ENCODE results near the gene AVP.

Gene AVP

GRCh38 chr20:3047486-3048419, 36.8 kb downstream of the AVP start:
- FAIRE-seq, result no peak

GRCh38 chr20:3046677-3047462, 37.7 kb downstream of the AVP start:
- no peak for FAIRE-seq

DNA sequence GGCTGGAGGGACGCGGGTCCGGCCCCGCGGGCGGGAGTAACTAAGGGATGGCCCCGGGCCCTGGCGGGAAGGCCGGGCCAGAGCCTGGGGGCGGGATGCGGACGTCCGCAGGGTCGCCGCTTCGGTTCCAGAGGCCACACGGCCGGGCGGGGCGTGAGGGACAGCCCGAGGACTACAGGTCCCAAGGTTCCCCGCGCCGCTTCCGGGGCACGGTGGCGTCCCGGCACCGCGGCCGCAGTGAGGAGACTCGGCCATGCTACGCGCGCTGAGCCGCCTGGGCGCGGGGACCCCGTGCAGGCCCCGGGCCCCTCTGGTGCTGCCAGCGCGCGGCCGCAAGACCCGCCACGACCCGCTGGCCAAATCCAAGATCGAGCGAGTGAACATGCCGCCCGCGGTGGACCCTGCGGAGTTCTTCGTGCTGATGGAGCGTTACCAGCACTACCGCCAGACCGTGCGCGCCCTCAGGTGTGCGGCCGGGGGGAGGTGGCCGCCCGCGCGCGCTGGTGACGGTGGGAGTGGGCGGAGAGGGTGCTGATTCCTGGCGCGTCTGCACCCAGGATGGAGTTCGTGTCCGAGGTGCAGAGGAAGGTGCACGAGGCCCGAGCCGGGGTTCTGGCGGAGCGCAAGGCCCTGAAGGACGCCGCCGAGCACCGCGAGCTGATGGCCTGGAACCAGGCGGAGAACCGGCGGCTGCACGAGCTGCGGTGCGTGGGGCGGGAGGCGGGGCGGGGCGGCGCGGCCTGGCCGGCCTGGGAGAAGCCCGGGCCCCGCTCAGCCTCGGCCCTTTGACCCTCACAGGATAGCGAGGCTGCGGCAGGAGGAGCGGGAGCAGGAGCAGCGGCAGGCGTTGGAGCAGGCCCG, 38.5 kb downstream of the AVP start, which contains the start of gene MRPS26:
TSS of gene MRPS26 (plus strand) at position 237 of the 861 bp plus-strand sequence. CDS start at position 254, 17 bp downstream.
- FAIRE-seq, result no peak

GRCh38 chr20:3045042-3045815, 39.3 kb downstream of the AVP start:
- peak; percentile 96 for FAIRE-seq

DNA sequence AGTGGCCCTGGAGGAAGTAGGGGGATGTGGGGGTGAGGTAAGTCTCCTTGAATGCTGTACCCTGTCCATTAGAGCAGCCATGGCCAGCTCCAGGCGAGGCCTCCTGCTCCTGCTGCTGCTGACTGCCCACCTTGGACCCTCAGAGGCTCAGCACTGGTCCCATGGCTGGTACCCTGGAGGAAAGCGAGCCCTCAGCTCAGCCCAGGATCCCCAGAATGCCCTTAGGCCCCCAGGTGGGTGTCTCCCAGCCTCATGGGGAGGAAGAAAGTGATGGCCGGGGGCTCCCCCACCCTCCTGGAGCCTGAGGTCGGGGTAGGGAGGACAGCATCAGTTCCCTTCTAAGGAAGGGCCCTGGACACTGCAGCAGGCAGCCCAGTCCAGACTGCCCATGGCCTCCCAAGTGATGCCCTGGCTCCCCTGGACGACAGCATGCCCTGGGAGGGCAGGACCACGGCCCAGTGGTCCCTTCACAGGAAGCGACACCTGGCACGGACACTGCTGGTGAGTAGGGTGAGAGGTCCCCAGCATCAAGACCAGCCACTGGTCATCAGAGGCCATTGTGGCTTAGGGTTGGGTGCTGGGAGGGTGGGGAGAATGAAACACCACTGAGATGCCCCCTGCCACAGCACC, 40.1 kb downstream of the AVP start:
- no peak for FAIRE-seq

DNA sequence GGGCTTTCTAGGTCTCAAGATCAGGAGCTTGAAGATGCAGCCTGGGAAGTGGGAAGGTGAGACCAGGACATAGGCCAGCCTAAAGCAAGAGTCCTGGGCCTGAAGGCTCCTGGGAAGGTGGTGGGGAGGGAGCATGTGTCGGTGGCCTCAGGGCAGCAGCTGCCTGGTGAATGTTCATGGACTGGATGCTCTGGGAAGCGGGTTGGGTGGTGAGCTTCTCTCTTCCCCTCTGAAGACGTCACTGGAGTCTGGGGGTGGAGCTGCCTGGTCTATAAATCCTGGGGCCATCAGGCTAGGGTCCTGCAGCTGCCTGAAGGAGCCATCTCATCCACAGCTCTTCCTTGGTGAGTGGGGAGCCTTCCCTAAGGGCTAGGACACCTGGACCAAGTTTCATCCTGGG, 41.2 kb downstream of the AVP start, which contains the start of gene GNRH2:
TSS of gene GNRH2 (plus strand) at position 301 of the 400 bp plus-strand sequence. CDS start 793 bp downstream, outside the sequence.
- FAIRE-seq, result no peak

GRCh38 chr20:3042625-3043024, 41.9 kb downstream of the AVP start:
- FAIRE-seq, result no peak

GRCh38 chr20:3041854-3042409, 42.6 kb downstream of the AVP start:
- no peak for FAIRE-seq

GRCh38 chr20:3040086-3040485, 44.4 kb downstream of the AVP start:
- no peak for FAIRE-seq

GRCh38 chr20:3039426-3039825, 45.1 kb downstream of the AVP start:
- FAIRE-seq, result no peak

DNA sequence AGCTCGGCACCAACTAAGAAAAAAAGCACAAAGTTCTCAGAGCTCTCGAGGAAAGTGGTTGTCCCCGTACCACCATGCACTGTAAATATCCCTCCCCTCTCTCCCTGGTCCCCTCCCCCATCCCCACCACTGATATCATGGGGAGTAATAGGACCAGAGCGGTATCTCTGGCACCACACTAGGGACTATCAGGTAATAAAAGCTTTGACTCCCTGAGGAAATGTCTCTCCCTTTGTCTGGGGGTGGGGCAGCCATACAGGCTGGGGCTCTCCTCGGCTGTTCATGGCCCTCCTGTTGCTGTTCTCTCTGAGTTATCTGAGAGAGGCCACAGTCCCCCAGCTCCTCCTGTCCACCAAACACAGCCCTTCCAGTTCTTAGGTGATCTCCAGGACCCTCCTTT, 46.1 kb downstream of the AVP start:
- FAIRE-seq, result no peak

DNA sequence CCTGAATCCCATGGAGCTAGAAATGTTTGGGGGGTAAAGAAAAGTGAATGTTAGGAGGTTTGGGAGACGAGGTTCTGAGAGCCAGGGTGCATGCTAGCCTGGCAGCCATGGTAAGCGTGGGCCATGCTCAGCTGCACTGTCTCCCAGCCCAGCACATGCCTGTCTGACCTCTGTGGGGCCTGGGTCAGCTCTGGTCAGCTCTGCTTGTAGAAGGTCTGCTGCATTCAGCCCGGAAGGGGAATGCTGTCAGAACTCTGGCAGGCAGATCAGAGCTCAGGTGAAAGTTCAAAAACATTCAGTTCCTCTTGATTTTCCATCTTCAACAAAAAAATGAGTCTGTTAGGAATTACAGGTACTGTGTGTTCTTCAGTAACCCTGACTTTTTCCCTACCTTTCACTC, 46.9 kb downstream of the AVP start:
- FAIRE-seq, result no peak

DNA sequence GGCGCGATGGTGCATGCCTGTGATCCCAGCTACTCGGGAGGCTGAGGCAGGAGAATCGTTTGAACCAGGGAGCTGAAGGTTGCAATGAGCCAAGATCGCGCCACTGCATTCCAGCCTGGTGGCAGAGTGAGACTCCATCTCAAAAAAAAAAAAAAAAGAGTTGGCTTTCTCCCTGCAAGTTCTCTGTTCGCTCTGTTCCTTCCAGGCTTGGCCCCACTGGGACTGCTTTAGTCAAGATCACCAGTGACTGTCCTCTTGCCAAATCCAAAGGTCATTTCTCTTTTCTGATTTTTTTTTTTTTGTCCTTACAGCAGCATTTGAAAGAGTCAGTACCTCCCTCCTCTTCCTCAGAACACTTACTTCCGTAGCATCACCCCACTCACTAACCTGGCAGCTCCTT, 51.9 kb downstream of the AVP start:
- FAIRE-seq, result no peak
